KMS-11 (cell line): ENCODE results near the gene KRT79.

Experiments
- H2AFZ ChIP-seq: fragments of 200-600 bp; sonication (generic); 2 replicates; pipeline ENCODE4 v1.6.1; 2016; ENCODE audit warnings: antibody characterized with exemption, mixed run types, low read depth
- H3K27ac ChIP-seq: fragments of 200-600 bp; sonication (generic); 2 replicates; pipeline ENCODE4 v1.6.1; 2016; ENCODE audit warnings: mild to moderate bottlenecking, mixed run types
- H3K27me3 ChIP-seq: fragments of 200-600 bp; sonication (generic); 2 replicates; pipeline ENCODE4 v1.6.1; 2017; ENCODE audit warnings: mild to moderate bottlenecking, low read depth, mixed run types, moderate library complexity; ENCODE audit not compliant: insufficient read depth
- H3K36me3 ChIP-seq: fragments of 200-600 bp; sonication (generic); 2 replicates; pipeline ENCODE4 v1.6.1; 2017; ENCODE audit warnings: mild to moderate bottlenecking, mixed run types; ENCODE audit not compliant: insufficient read depth
- H3K4me1 ChIP-seq: fragments of 200-600 bp; sonication (generic); 2 replicates; pipeline ENCODE4 v1.6.1; 2016; ENCODE audit warnings: mild to moderate bottlenecking, low read depth, mixed run types; ENCODE audit not compliant: poor library complexity, severe bottlenecking
- H3K4me2 ChIP-seq: fragments of 200-600 bp; sonication (generic); 2 replicates; pipeline ENCODE4 v1.7.0; 2016; ENCODE audit warnings: mild to moderate bottlenecking, mixed run types
- H3K4me3 ChIP-seq: fragments of 200-600 bp; sonication (generic); IDR thresholded peaks from 2 replicates; pipeline ENCODE4 v1.6.1; 2017; ENCODE audit warnings: low read depth, low read length, mixed read lengths; ENCODE audit not compliant: insufficient read depth
- H3K79me2 ChIP-seq: fragments of 200-600 bp; sonication (generic); 2 replicates; pipeline ENCODE4 v1.6.1; 2016; ENCODE audit warnings: low read depth, mixed run types; ENCODE audit not compliant: insufficient read depth
- H3K9ac ChIP-seq: fragments of 200-600 bp; sonication (generic); 2 replicates; pipeline ENCODE4 v1.6.1; 2016; ENCODE audit warnings: mild to moderate bottlenecking, mixed run types
- H4K20me1 ChIP-seq: fragments of 200-600 bp; sonication (generic); 2 replicates; pipeline ENCODE4 v1.6.1; 2016; ENCODE audit warnings: mild to moderate bottlenecking, mixed run types; ENCODE audit not compliant: insufficient read depth
- TF ChIP-seq, protein P1 (sequence below): fragments of 200-600 bp; sonication (generic); conservative IDR thresholded peaks from 2 replicates; pipeline ENCODE4 v1.6.1; 2017; ENCODE audit warnings: low read depth, mild to moderate bottlenecking, antibody characterized with exemption, low read length, moderate library complexity, mixed read lengths

KRT79 gene

GRCh38 chr12:52813203-52813819, 20.8 kb downstream of the KRT79 start:
- no peaks in the 10 kb centered on the region for H4K20me1 ChIP-seq
- no peak overlapping the region for H2AFZ ChIP-seq
- TF ChIP-seq, protein P1, sequence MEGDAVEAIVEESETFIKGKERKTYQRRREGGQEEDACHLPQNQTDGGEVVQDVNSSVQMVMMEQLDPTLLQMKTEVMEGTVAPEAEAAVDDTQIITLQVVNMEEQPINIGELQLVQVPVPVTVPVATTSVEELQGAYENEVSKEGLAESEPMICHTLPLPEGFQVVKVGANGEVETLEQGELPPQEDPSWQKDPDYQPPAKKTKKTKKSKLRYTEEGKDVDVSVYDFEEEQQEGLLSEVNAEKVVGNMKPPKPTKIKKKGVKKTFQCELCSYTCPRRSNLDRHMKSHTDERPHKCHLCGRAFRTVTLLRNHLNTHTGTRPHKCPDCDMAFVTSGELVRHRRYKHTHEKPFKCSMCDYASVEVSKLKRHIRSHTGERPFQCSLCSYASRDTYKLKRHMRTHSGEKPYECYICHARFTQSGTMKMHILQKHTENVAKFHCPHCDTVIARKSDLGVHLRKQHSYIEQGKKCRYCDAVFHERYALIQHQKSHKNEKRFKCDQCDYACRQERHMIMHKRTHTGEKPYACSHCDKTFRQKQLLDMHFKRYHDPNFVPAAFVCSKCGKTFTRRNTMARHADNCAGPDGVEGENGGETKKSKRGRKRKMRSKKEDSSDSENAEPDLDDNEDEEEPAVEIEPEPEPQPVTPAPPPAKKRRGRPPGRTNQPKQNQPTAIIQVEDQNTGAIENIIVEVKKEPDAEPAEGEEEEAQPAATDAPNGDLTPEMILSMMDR, result no peak
- no peak overlapping the region for H3K4me3 ChIP-seq
- H3K4me2 ChIP-seq, result no peak overlapping the region
- H3K27ac ChIP-seq, result no peak overlapping the region
- no peaks in the 10 kb centered on the region for H3K79me2 ChIP-seq
- no peaks in the 10 kb centered on the region for H3K36me3 ChIP-seq
- no peaks in the 10 kb centered on the region for H3K4me1 ChIP-seq
- no peak overlapping the region for H3K9ac ChIP-seq
- peaks cover 47% of the 10 kb centered on the region for H3K27me3 ChIP-seq

GRCh38 chr12:52812749-52813148, 21.4 kb downstream of the KRT79 start:
- no peak overlapping the region for H3K4me3 ChIP-seq
- H3K4me2 ChIP-seq, result no peak overlapping the region
- TF ChIP-seq, protein P1, result no peak
- H3K36me3 ChIP-seq, result no peaks in the 10 kb centered on the region
- H3K79me2 ChIP-seq, result no peaks in the 10 kb centered on the region
- H4K20me1 ChIP-seq, result no peaks in the 10 kb centered on the region
- no peak overlapping the region for H3K9ac ChIP-seq
- no peak overlapping the region for H2AFZ ChIP-seq
- no peaks in the 10 kb centered on the region for H3K4me1 ChIP-seq
- H3K27me3 ChIP-seq, result peaks cover 42% of the 10 kb centered on the region
- H3K27ac ChIP-seq, result no peak overlapping the region

GRCh38 chr12:52812073-52812400, 22.1 kb downstream of the KRT79 start:
- no peak overlapping the region for H3K27ac ChIP-seq
- H2AFZ ChIP-seq, result no peak overlapping the region
- H4K20me1 ChIP-seq, result no peaks in the 10 kb centered on the region
- no peak overlapping the region for H3K4me3 ChIP-seq
- no peak overlapping the region for H3K4me2 ChIP-seq
- H3K4me1 ChIP-seq, result no peaks in the 10 kb centered on the region
- H3K27me3 ChIP-seq, result peaks cover 36% of the 10 kb centered on the region
- no peaks in the 10 kb centered on the region for H3K36me3 ChIP-seq
- H3K9ac ChIP-seq, result no peak overlapping the region
- no peaks in the 10 kb centered on the region for H3K79me2 ChIP-seq
- TF ChIP-seq, protein P1, result no peak

GRCh38 chr12:52811191-52812072, 22.7 kb downstream of the KRT79 start:
- no peaks in the 10 kb centered on the region for H3K4me1 ChIP-seq
- H3K27ac ChIP-seq, result no peak overlapping the region
- no peaks in the 10 kb centered on the region for H4K20me1 ChIP-seq
- no peaks in the 10 kb centered on the region for H3K79me2 ChIP-seq
- TF ChIP-seq, protein P1, result no peak
- H3K9ac ChIP-seq, result no peak overlapping the region
- H3K27me3 ChIP-seq, result peaks cover 36% of the 10 kb centered on the region
- no peak overlapping the region for H3K4me2 ChIP-seq
- H3K36me3 ChIP-seq, result no peaks in the 10 kb centered on the region
- H2AFZ ChIP-seq, result no peak overlapping the region
- H3K4me3 ChIP-seq, result no peak overlapping the region
